OCI-LY3 (cell line): Measurements from ENCODE around the gene PCSK6.

ENCODE experiments used
- EZH2phosphoT487 ChIP-seq: fragments of 200-600 bp; shearing (Covaris generic); IDR thresholded peaks from 2 replicates; pipeline ENCODE4 v1.6.1; 2018; ENCODE audit warnings: antibody characterized with exemption, mixed run types, low read depth
- TF ChIP-seq, protein P1 (sequence below): fragments of 200-600, 300-600 bp; sonication (generic); IDR thresholded peaks from 2 replicates; pipeline ENCODE4 v1.5.1; 2014; ENCODE audit warnings: antibody characterized with exemption, low read length, low read depth

DNA sequence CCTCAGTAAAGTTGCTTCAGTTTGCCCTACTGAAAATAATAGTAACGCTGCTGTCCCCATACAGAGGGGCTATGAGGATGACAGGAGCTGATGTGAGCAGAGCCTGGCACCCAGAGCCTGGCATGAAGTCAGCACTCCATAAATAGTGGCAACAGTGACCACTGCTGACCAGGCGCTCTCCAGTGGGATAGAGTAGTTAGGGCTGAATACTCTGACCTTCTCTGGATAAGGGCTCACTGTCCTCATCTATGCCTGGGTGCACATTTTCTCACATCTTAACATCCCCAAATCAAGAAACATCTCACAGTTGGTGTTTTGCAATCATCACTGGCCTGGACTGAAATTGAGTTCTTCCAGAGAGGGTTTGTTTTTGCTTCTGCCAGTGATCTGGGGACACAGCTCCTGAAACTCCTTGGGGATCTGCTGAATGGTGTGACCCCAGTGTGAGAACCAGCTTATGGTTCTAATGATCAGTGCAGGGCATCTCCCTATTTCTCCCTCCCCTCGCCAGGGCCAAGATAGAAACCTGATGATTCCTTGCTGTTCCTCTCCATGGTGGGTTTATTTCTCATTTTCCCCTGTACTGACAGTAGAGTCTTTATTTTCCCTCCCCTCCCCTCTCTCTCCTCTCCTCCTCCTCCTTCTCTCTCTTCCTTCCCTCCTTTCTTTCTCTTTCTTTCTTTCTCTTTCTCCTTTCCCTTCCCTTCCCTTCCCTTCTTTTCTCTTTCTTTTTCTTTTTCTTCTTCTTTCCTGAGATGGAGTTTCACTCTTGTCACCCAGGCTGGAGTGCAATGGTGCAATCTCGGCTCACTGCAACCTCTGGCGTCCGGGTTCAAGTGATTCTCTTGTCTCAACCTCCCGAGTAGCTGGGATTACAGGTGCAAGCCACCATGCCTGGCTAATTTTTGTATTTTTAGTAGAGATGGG is 3.5 kb upstream of the PCSK6 start:
- TF ChIP-seq, protein P1, sequence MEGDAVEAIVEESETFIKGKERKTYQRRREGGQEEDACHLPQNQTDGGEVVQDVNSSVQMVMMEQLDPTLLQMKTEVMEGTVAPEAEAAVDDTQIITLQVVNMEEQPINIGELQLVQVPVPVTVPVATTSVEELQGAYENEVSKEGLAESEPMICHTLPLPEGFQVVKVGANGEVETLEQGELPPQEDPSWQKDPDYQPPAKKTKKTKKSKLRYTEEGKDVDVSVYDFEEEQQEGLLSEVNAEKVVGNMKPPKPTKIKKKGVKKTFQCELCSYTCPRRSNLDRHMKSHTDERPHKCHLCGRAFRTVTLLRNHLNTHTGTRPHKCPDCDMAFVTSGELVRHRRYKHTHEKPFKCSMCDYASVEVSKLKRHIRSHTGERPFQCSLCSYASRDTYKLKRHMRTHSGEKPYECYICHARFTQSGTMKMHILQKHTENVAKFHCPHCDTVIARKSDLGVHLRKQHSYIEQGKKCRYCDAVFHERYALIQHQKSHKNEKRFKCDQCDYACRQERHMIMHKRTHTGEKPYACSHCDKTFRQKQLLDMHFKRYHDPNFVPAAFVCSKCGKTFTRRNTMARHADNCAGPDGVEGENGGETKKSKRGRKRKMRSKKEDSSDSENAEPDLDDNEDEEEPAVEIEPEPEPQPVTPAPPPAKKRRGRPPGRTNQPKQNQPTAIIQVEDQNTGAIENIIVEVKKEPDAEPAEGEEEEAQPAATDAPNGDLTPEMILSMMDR = no peak
- no peak for TF ChIP-seq EZH2phosphoT487
